GM12878 (cell line): ENCODE data around the gene MINAR2. TPM values are rescaled to one million over a fixed set of nuclear protein-coding genes. Genes with fewer than 3 reads are reported as not detected.

Experiments
- ATAC-seq: fragments of 200-7000 bp; cut with Tn5 transposase; 3 replicates; pipeline ENCODE4 v1.9.1; 2020; ENCODE audit warnings: mild to moderate bottlenecking, moderate library complexity
- BruUV-seq: library from RNA; stranded (reverse); fragments of 400-500 nt; replicated peaks from 2 replicates; lab custom pipeline; 2021; lab: Mats Ljungman, UMichigan
- CTCF ChIA-PET: fragments of 300-600 bp; sonication (Branson Sonifier 250); formaldehyde crosslinking; extraction: SDS; loops from one replicate; lab custom pipeline; 2021; ENCODE audit warnings: inconsistent platforms; lab: Yijun Ruan, JAX
- POLR2A ChIA-PET: fragments of 350-600 bp; formaldehyde crosslinking; extraction: SDS; loops from one replicate; lab custom pipeline; 2021; ENCODE audit warnings: inconsistent platforms; lab: Charles Lee
- RAD21 ChIA-PET: fragments of 300-600 bp; sonication (Branson Sonifier 250); formaldehyde crosslinking; loops from one replicate; lab custom pipeline; 2023; ENCODE audit warnings: antibody characterized with exemption; ENCODE audit not compliant: unreplicated experiment; lab: Charles Lee
- SMC1A ChIA-PET: fragments of 300-600 bp; sonication (Branson Sonifier 250); formaldehyde crosslinking; loops from one replicate; lab custom pipeline; 2023; ENCODE audit not compliant: unreplicated experiment, uncharacterized antibody; lab: Charles Lee
- DNase-seq: peaks from one replicate; pipeline ENCODE4 v3.0.0-alpha.2; 2011; ENCODE audit warnings: low read depth, low spot score
- FAIRE-seq: peaks from 3 replicates; lab custom pipeline; 2011; peaks lifted over from hg19 to GRCh38; lab: Jason Lieb, UNC
- H2AFZ ChIP-seq: 2 replicates; pipeline ENCODE4 v1.6.0; 2011; ENCODE audit warnings: low read depth, low read length, control low read depth; ENCODE audit not compliant: control insufficient read depth
- H3K27ac ChIP-seq: 2 replicates; pipeline ENCODE4 v1.5.1; 2011; ENCODE audit warnings: control low read depth; ENCODE audit not compliant: control insufficient read depth, insufficient read depth
- H3K27me3 ChIP-seq, 2 experiments: replicated peaks in 1 of 2; 2 replicates each; pipeline versions ENCODE4 v1.6.0 to v1.6.1; 2011; ENCODE audit warnings: low read length in 1 of 2; ENCODE audit not compliant: control insufficient read depth in 2 of 2, insufficient read depth in 2 of 2
- H3K36me3 ChIP-seq, 2 experiments: 2 replicates each; pipeline ENCODE4 v1.5.1; 2011; ENCODE audit warnings: low read length in 1 of 2; ENCODE audit not compliant: control insufficient read depth in 2 of 2, insufficient read depth in 2 of 2
- H3K4me1 ChIP-seq: 2 replicates; pipeline ENCODE4 v1.6.1; 2011; ENCODE audit warnings: mild to moderate bottlenecking, low read length, moderate library complexity, mixed read lengths; ENCODE audit not compliant: control insufficient read depth, insufficient read depth
- H3K4me2 ChIP-seq: 2 replicates; pipeline ENCODE4 v1.6.0; 2011; ENCODE audit warnings: control low read depth; ENCODE audit not compliant: control insufficient read depth, insufficient read depth
- H3K4me3 ChIP-seq: fragments of 200-600 bp; sonication (generic); 2 replicates; pipeline ENCODE4 v1.5.1; 2016
- H3K79me2 ChIP-seq: 2 replicates; pipeline ENCODE4 v1.6.0; 2011; ENCODE audit warnings: low read length; ENCODE audit not compliant: control insufficient read depth, insufficient read depth
- H3K9ac ChIP-seq: 2 replicates; pipeline ENCODE4 v1.8.0; 2011; ENCODE audit warnings: low read length, control low read depth, mixed read lengths; ENCODE audit not compliant: control insufficient read depth, insufficient read depth
- H3K9me3 ChIP-seq: replicated peaks from 3 replicates; pipeline ENCODE4 v1.5.1; 2011; ENCODE audit warnings: mild to moderate bottlenecking, low read length; ENCODE audit not compliant: control insufficient read depth, insufficient read depth
- H4K20me1 ChIP-seq: 2 replicates; pipeline ENCODE4 v1.6.0; 2011; ENCODE audit not compliant: control insufficient read depth, insufficient read depth
- BACH1 ChIP-seq: fragments of 450-650 bp; IDR thresholded peaks from 2 replicates; pipeline ENCODE4 v1.6.1; 2017; ENCODE audit warnings: mild to moderate bottlenecking, borderline replicate concordance
- EGR1 ChIP-seq, 2 experiments: IDR thresholded peaks; 1 replicate in 1 of 2; 2 replicates in 1 of 2; pipeline ENCODE4 v1.6.1; 2011 to 2012; ENCODE audit warnings: low read depth in 2 of 2, low read length in 2 of 2, borderline replicate concordance in 1 of 2, mild to moderate bottlenecking in 1 of 2, moderate library complexity in 1 of 2
- IKZF2 ChIP-seq, 2 experiments: fragments of 450-650 bp; IDR thresholded peaks; 2 replicates each; pipeline ENCODE4 v1.6.1; 2017; ENCODE audit warnings: mild to moderate bottlenecking in 2 of 2, moderate library complexity in 2 of 2
- KDM1A ChIP-seq: fragments of 200-600 bp; sonication (generic); IDR thresholded peaks from 2 replicates; pipeline ENCODE4 v1.6.1; 2016; ENCODE audit warnings: borderline replicate concordance
- KLF5 ChIP-seq: fragments of 450-650 bp; IDR thresholded peaks from 2 replicates; pipeline ENCODE4 v1.6.1; 2014; ENCODE audit warnings: mild to moderate bottlenecking; ENCODE audit not compliant: partially characterized antibody
- MYC ChIP-seq: IDR thresholded peaks from 2 replicates; pipeline ENCODE4 v1.6.1; 2011; ENCODE audit warnings: mild to moderate bottlenecking, low read length, moderate library complexity, inconsistent platforms; ENCODE audit not compliant: insufficient read depth, insufficient replicate concordance, insufficient read length, severe bottlenecking
- POLR2AphosphoS2 ChIP-seq: IDR thresholded peaks from 2 replicates; pipeline ENCODE4 v1.6.1; 2011; ENCODE audit warnings: low read depth, mild to moderate bottlenecking, low read length, improper control_type of control experiment, moderate library complexity
- SIN3A ChIP-seq: IDR thresholded peaks from 2 replicates; pipeline ENCODE4 v1.6.1; 2012; ENCODE audit warnings: low read depth, low read length, improper control_type of control experiment
- SMC3 ChIP-seq: IDR thresholded peaks from 2 replicates; pipeline ENCODE4 v1.6.1; 2011; ENCODE audit warnings: low read length, improper control_type of control experiment, borderline replicate concordance
- TBL1XR1 ChIP-seq: IDR thresholded peaks from 2 replicates; pipeline ENCODE4 v1.6.1; 2012; ENCODE audit warnings: low read depth, low read length, improper control_type of control experiment
- YBX1 ChIP-seq: fragments of 450-650 bp; IDR thresholded peaks from 2 replicates; pipeline ENCODE4 v1.6.1; 2016; ENCODE audit warnings: antibody characterized with exemption
- ZBED1 ChIP-seq: IDR thresholded peaks from 2 replicates; pipeline ENCODE4 v1.6.1; 2016; ENCODE audit warnings: borderline replicate concordance
- WGBS: methylation state at CpG from one replicate; pipeline ENCODE4 v1.1.6; 2016; ENCODE audit warnings: low lambda C conversion rate; ENCODE audit not compliant: insufficient replicate concordance, insufficient coverage; ENCODE audit errors: missing lambda C conversion rate; 5-methylcytosine and 5-hydroxymethylcytosine counted together
- in situ Hi-C: fragments of 300-500 bp; cut with MboI; formaldehyde crosslinking; loops from 9 replicates; pipeline ENCODE4 v1.14.3; 2018; ENCODE audit warnings: mixed read lengths
- intact Hi-C: fragments of 100-400 bp; cut with micrococcal nuclease; formaldehyde crosslinking; loops from one replicate; pipeline ENCODE4 v1.14.2; 2022; ENCODE audit not compliant: unreplicated experiment
- polyA plus RNA-seq, 11 experiments: library from polyadenylated mRNA; depleted of rRNA in 4 of 11; unstranded in 6 of 11; stranded (reverse) in 5 of 11; fragments of >200 nt; fragmentation: Nextera tagmentation in 4 of 11; fragmentation: Illumina TruSeq in 1 of 11; extraction: Ambion mirVana in 4 of 11; extraction: Trizol in 1 of 11; gene quantifications; 1 replicate in 1 of 11; 2 replicates in 10 of 11; pipeline versions ENCODE4 v1.2.1 to v1.2.3, GENCODE V29; 2011 to 2016; ENCODE audit warnings: inconsistent platforms in 2 of 11, missing spikeins in 2 of 11, low read depth in 1 of 11
- total RNA-seq, 4 experiments: library from RNA; depleted of rRNA in 3 of 4; stranded (reverse); fragments of >200 nt in 3 of 4; fragmentation: Illumina TruSeq in 1 of 4; extraction: Trizol in 1 of 4; gene quantifications; 2 replicates each; pipeline versions ENCODE4 v1.2.1 to v1.2.3, GENCODE V29; 2013 to 2021
- TF ChIP-seq, protein P1 (sequence below): IDR thresholded peaks from 2 replicates; pipeline ENCODE4 v1.6.1; 2011; ENCODE audit warnings: mild to moderate bottlenecking, low read depth, low read length, moderate library complexity; ENCODE audit not compliant: insufficient replicate concordance
- TF ChIP-seq, protein P2 (sequence below): IDR thresholded peaks from 2 replicates; pipeline ENCODE4 v1.6.1; 2011; ENCODE audit warnings: low read depth, mild to moderate bottlenecking, low read length, moderate library complexity, borderline replicate concordance; ENCODE audit errors: extremely low read depth
- TF ChIP-seq, protein P3 (sequence below): IDR thresholded peaks from 2 replicates; pipeline ENCODE4 v1.6.1; 2011; ENCODE audit warnings: low read depth, low read length, improper control_type of control experiment, borderline replicate concordance

MINAR2 gene
- total and polyA plus RNA-seq, 10 of the 15 experiments (the other 5 are each of a cell fraction or from before 2014, with no cell fraction given) = 0.03 to 0.07 TPM; not detected in 8

DNA sequence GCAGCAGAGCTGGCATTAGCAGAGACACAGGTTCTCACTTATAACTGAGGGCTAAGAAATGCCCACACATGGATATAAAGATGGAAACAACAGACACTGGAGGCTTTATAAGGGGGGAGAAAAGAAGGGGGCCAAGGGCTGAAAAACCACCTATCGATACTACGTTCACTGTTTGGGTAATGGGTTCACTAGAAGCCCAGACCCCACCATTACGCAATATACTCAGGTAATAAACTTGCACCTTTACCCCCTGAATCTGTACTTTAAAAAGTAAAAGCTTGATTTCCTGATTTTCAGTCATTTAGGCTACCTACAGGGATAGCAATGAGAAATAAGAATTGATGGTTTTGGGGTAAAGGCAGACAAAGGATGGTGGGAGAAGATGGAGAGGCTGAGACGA lies 1.9 kb upstream of the MINAR2 start (continued):
- TF ChIP-seq, protein P1, sequence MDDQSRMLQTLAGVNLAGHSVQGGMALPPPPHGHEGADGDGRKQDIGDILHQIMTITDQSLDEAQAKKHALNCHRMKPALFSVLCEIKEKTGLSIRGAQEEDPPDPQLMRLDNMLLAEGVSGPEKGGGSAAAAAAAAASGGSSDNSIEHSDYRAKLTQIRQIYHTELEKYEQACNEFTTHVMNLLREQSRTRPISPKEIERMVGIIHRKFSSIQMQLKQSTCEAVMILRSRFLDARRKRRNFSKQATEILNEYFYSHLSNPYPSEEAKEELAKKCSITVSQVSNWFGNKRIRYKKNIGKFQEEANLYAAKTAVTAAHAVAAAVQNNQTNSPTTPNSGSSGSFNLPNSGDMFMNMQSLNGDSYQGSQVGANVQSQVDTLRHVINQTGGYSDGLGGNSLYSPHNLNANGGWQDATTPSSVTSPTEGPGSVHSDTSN = no peak
- TF ChIP-seq TBL1XR1 (no peak), BACH1 (no peak), KDM1A (no peak)

DNA sequence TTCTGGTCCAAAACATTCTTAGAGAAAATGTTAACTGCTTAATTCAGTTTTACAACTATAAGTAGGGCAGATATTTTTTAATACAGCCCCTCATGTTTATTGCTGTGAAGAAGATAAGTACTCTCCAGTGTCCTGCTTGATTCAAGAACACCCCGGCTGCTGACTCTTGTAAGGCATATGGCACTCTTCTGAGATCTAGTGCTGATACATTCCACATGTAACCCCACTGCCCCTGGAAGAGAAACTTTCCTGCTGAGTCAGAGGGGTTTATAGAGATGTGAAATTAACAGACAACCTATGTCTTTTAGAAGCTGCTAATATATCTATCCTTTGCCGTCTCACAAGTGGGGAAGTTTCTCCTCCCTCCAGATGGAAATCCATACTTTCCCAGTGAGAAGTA lies 1.0 kb upstream of the MINAR2 start:
- intact Hi-C loops (no loop called here), in situ Hi-C loops (no loop called here)
- no TSS peak for BruUV-seq
- ATAC-seq (no peak), DNase-seq (no peak), FAIRE-seq (no peak)
- 47% methylated on average over 2 of the region's 2 CpGs for WGBS
- Histone ChIP-seq H3K4me2 (no peak overlapping the region), H3K79me2 (no peaks in the 10 kb centered on the region), H3K27ac (no peak overlapping the region), H3K9ac (no peak overlapping the region), H3K4me1 (no peaks in the 10 kb centered on the region), H3K9me3 (no peaks in the 10 kb centered on the region), H3K27me3 (no peaks in the 10 kb centered on the region), H3K36me3 (no peaks in the 10 kb centered on the region), H4K20me1 (no peaks in the 10 kb centered on the region), H3K4me3 (no peak overlapping the region), H2AFZ (no peak overlapping the region)
- no peak for TF ChIP-seq YBX1
- no peak for TF ChIP-seq KLF5
- no peak for TF ChIP-seq POLR2AphosphoS2
- TF ChIP-seq SMC3 = no peak
- TF ChIP-seq ZBED1 = no peak
- TF ChIP-seq, protein P2, sequence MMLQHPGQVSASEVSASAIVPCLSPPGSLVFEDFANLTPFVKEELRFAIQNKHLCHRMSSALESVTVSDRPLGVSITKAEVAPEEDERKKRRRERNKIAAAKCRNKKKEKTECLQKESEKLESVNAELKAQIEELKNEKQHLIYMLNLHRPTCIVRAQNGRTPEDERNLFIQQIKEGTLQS = no peak
- no peak for TF ChIP-seq EGR1 (IDR thresholded peaks at IDR 0.05; ENCODE audit: borderline replicate concordance in 1 of 2, low read depth in 2 of 2, low read length in 2 of 2)
- no peak for TF ChIP-seq SIN3A
- TF ChIP-seq, protein P3, sequence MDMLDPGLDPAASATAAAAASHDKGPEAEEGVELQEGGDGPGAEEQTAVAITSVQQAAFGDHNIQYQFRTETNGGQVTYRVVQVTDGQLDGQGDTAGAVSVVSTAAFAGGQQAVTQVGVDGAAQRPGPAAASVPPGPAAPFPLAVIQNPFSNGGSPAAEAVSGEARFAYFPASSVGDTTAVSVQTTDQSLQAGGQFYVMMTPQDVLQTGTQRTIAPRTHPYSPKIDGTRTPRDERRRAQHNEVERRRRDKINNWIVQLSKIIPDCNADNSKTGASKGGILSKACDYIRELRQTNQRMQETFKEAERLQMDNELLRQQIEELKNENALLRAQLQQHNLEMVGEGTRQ = no peak
- no peak for TF ChIP-seq IKZF2 (IDR thresholded peaks at IDR 0.05)
- TF ChIP-seq MYC = no peak
- ChIA-PET CTCF (interaction anchor here (1.3 kb wide), 1 partner anchor 23 kb away, joined by 5 read pairs; no protein-coding TSS in a partner anchor), POLR2A (no interaction called here), SMC1A (no interaction called here), RAD21 (no interaction called here)
